Measurements from ENCODE around the gene PPP2R5D.

- TF ChIP-seq CTCF (conservative IDR thresholded peaks at IDR 0.05; ENCODE audit: low read depth, low read length) (no peak), CHD1 (IDR thresholded peaks at IDR 0.05; ENCODE audit: low read depth, low read length) (no peak), CEBPB (IDR thresholded peaks at IDR 0.05; ENCODE audit: low read depth, low read length) (no peak), POLR2A (IDR thresholded peaks at IDR 0.05; ENCODE audit: low read depth, low read length) (no peak), RFX5 (IDR thresholded peaks at IDR 0.05; ENCODE audit: low read depth, low read length) (no peak), MAZ (IDR thresholded peaks at IDR 0.05; ENCODE audit: borderline replicate concordance, low read depth, low read length) (no peak), SMC3 (IDR thresholded peaks at IDR 0.05; ENCODE audit: low read depth, low read length) (no peak), RCOR1 (IDR thresholded peaks at IDR 0.05; ENCODE audit: insufficient replicate concordance, low read length) (no peak)
- TF ChIP-seq, protein P1, sequence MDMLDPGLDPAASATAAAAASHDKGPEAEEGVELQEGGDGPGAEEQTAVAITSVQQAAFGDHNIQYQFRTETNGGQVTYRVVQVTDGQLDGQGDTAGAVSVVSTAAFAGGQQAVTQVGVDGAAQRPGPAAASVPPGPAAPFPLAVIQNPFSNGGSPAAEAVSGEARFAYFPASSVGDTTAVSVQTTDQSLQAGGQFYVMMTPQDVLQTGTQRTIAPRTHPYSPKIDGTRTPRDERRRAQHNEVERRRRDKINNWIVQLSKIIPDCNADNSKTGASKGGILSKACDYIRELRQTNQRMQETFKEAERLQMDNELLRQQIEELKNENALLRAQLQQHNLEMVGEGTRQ (IDR thresholded peaks at IDR 0.05; ENCODE audit: low read depth, low read length) = no peak
These were observed 5.6 kb downstream of the PPP2R5D start for GRCh38 chr6:42989923-42990322.

All from IMR-90 (cell line).